Ishikawa (cell line): ENCODE data around the gene ABHD11.
A peak's percentile ranks its signal among the peaks of the same experiment; 100 is the strongest.

ENCODE experiments used
- CEBPB ChIP-seq: IDR thresholded peaks from 2 replicates; pipeline ENCODE4 v1.6.1; 2012
- CREB1 ChIP-seq: IDR thresholded peaks from 2 replicates; pipeline ENCODE4 v1.6.1; 2012; ENCODE audit warnings: low read depth
- EGR1 ChIP-seq: IDR thresholded peaks from 2 replicates; pipeline ENCODE4 v1.6.1; 2012
- EP300 ChIP-seq: IDR thresholded peaks from 2 replicates; pipeline ENCODE4 v1.6.1; 2012; ENCODE audit warnings: borderline replicate concordance
- FOXM1 ChIP-seq: IDR thresholded peaks from 2 replicates; pipeline ENCODE4 v1.6.1; 2012; ENCODE audit warnings: low read depth, borderline replicate concordance
- MAX ChIP-seq: IDR thresholded peaks from 2 replicates; pipeline ENCODE4 v1.6.1; 2012
- NFIC ChIP-seq: IDR thresholded peaks from 2 replicates; pipeline ENCODE4 v1.6.1; 2012
- RAD21 ChIP-seq: IDR thresholded peaks from 2 replicates; pipeline ENCODE4 v1.6.1; 2012; ENCODE audit warnings: low read depth
- REST ChIP-seq: IDR thresholded peaks from 2 replicates; pipeline ENCODE4 v1.6.1; 2012; ENCODE audit warnings: low read depth, mild to moderate bottlenecking
- TAF1 ChIP-seq: IDR thresholded peaks from 2 replicates; pipeline ENCODE4 v1.6.1; 2012; ENCODE audit warnings: low read depth, mild to moderate bottlenecking
- TCF12 ChIP-seq: IDR thresholded peaks from 2 replicates; pipeline ENCODE4 v1.6.1; 2012; ENCODE audit warnings: low read depth
- TEAD4 ChIP-seq: IDR thresholded peaks from 2 replicates; pipeline ENCODE4 v1.6.1; 2012
- USF1 ChIP-seq: IDR thresholded peaks from 2 replicates; pipeline ENCODE4 v1.6.1; 2012
- YY1 ChIP-seq: IDR thresholded peaks from 2 replicates; pipeline ENCODE4 v1.6.1; 2012; ENCODE audit warnings: low read depth
- ZBTB7A ChIP-seq: IDR thresholded peaks from 2 replicates; pipeline ENCODE4 v1.6.1; 2012; ENCODE audit warnings: low read depth

ABHD11 gene

GRCh38 chr7:73769481-73770001, 30.9 kb upstream of the ABHD11 start:
- TF ChIP-seq FOXM1 = no peak
- no peak for TF ChIP-seq EP300
- TF ChIP-seq NFIC = no peak
- no peak for TF ChIP-seq CREB1
- TF ChIP-seq MAX = peak; percentile 82
- TF ChIP-seq USF1 = no peak
- no peak for TF ChIP-seq TAF1

- TF ChIP-seq YY1 (no peak), ZBTB7A (no peak)
Measured at GRCh38 chr7:73768641-73769480, 30.3 kb upstream of the ABHD11 start.

- TF ChIP-seq RAD21 = no peak
Measured at GRCh38 chr7:73766556-73767229, 28.1 kb upstream of the ABHD11 start.

GRCh38 chr7:73762659-73762999, 24.0 kb upstream of the ABHD11 start:
- TF ChIP-seq TEAD4 (no peak), EGR1 (no peak), TCF12 (no peak)

GRCh38 chr7:73761854-73762658, 23.5 kb upstream of the ABHD11 start:
- no peak for TF ChIP-seq TCF12
- no peak for TF ChIP-seq USF1
- TF ChIP-seq FOXM1 = no peak
- TF ChIP-seq REST = no peak
- TF ChIP-seq YY1 = no peak
- no peak for TF ChIP-seq ZBTB7A
- TF ChIP-seq MAX = no peak
- no peak for TF ChIP-seq RAD21
- TF ChIP-seq NFIC = no peak
- TF ChIP-seq TEAD4 = no peak
- no peak for TF ChIP-seq EP300
- TF ChIP-seq EGR1 = no peak
- no peak for TF ChIP-seq TAF1
- no peak for TF ChIP-seq CEBPB
- TF ChIP-seq CREB1 = no peak

- TF ChIP-seq EP300 = no peak
- TF ChIP-seq TCF12 = no peak
- TF ChIP-seq TEAD4 = no peak
- no peak for TF ChIP-seq CEBPB
- no peak for TF ChIP-seq REST
- TF ChIP-seq YY1 = no peak
Measured at GRCh38 chr7:73758581-73759138, 20.1 kb upstream of the ABHD11 start.
